HPDE6-E6E7 (cell line): ENCODE measurements around the gene CD40.
A peak's percentile ranks its signal among the peaks of the same experiment; 100 is the strongest.

Experiments
- DNase-seq: peaks from one replicate; pipeline ENCODE4 v3.0.0; 2011; ENCODE audit warnings: missing footprints; ENCODE audit errors: extremely low spot score

CD40 gene

DNA sequence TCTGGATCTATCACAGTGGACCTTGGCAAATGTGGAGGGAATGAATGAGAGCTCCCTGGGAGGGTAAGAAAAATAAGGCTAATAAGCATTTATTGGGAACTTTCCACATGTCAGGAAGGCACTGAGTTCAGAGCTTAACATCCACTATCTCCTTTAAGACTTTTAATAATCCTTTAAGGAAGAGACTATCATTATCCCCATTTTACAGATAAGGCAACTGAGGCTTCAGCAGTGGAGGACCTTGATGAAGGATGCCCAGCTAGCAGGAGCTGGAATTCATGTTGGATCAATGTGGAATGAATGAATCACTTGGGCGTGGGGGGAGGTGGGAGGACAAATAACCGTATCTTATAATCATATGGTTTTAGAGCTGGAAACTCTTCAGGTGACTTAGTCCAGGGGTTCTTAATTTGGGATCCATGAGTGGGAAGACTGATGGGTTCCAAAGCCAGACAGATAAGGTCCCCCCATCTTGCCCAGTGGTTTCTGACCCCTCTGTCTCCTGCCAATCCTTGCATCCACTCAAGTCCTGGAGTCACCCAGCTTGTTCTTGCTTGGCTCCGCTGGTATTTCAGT is 54.9 kb downstream of the CD40 start:
- DNase-seq: no peak

DNA sequence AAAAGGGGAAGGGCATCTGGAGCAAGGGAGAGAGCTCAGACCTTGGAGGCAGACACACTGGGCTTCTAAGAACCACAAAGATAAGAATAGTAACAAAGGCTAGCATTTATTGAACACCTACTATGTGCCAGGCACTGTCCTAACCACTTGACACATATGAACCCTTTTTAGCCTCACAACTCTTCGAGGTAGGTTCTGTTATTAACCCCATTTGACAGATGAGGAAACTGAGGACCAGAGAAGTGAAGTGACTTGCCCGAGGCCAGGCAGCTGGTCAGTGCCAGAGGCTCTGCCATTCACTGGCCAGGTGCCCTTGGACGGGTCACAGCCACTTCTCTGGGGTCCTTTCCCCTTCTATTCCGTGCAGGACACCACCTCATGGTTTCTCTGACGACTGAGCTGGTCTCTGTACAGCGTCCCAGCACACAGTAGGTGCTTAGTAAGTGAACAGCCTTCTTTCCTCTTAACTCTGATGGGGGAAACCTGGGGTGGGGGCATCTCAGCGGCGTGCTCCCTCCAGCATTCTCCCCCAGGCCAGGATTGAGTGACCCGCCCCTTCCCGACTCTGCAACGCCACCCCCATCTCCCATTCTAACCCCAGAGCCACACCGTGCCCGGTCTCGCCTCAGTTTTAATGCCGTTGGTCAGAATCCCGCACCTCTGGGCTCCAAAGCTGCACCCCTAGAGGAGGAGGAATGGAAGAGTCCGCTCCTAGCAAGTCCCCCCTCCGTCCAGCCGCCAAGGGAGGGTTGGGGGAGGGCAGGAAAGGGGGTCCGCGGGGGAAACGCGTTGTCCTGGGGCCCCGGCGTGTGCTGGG is 55.7 kb downstream of the CD40 start:
- DNase-seq: no peak

DNA sequence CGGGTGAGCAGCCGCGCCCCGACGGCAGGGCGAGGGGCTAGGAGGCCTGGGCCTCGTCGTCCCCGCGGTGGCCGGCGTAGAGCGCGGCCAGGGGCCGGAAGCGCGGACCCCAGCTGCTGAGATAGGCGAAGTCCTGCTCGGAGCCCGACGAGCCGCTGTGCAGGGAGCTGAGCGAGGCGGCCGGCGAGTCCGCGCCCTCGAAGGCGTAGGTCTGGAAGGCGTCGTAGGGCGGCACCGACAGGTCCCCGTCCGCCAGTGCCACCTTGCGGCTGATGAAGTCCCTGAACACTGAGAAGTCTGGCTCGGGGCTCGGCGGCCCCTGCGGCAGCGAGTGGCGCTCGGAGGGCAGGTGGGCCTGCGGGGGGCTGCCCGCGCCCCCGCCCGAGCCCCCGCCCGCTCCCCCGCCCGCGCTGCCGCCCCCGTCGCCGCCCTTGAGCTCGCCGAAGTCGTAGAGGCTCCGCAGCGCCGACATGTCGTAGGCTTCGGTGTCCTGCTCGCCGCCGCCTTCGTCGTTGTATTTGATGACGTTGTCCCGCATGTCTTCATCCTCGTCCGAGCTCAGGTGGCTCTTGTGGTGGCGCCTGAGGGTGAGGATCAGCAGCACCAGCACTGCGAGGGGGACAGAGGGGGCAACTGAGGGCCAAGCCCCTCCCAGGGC is 56.5 kb downstream of the CD40 start:
- DNase-seq: peak; percentile 80

DNA sequence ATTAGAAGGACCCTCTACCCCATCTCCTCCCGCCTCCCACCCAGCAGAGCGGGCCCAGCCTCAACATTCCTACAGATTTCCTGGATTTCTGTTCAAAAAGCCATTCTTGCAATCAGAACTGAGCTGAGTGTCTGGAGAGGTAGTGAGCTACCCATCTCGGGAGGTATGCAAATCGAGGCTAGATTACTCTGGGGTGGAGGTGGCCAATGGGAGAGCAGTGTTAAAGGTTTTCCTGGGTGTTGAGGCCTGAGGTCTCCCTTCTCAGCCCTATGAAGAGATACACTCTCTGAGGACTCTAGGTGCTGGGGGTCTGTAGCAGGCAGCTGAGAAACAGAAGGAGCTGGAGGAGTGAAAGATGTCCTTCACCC is 57.0 kb downstream of the CD40 start:
- no peak for DNase-seq

DNA sequence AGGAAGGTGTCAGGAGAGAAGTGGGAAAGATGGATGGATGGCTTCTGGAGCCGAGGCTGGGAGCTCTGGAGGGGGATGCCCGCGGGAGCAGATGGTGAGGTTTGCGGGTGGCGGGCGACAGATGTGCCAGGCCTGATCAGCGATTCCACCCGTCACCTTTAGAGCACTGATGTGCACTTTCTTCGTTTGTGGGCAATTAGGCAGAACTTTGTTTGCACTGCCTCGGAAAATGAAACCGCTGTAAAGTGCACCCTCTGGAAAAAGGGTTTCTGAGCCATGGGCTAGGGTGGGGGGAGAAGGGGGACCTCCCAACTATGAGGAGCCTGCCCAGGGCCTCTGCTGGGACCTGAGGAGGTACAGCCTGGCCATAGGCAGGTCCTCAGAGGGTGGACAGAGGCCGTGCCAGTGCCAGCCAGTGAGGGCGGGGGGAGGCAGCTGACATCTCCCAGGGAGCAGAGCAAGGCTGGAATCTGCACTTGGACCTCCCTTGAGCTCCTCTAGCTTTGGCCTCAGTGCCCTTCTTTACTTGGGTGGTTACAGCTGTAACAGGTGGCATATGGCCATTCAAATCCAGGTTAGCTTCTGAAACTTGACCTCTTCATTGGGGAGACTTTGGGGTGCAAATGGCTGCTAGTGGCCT is 58.7 kb downstream of the CD40 start:
- no peak for DNase-seq

- no peak for DNase-seq
These were observed 59.7 kb downstream of the CD40 start for GRCh38 chr20:46177768-46178167.

DNA sequence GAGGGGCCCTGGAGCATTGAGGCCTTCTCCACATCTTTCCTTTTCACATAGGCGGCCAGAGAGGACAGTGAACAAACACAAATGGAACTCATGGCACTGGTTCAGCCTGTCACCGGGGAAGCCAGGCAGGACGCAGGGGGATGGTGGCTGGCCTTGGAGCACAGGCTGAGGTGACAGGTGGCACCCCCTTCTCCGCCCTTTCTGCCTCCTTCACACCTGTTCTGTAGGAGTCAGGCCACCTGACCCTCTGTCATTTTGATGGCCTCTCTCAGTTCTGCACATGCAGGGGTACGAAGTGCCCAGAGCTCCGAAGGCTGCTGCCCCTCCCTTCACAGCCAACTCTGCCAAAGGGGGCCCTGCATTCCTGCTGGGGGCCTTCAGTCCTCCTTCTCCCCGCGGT is 60.8 kb downstream of the CD40 start:
- no peak for DNase-seq
